ENCODE measurements around the gene BRI3BP.

Gene BRI3BP

DNA sequence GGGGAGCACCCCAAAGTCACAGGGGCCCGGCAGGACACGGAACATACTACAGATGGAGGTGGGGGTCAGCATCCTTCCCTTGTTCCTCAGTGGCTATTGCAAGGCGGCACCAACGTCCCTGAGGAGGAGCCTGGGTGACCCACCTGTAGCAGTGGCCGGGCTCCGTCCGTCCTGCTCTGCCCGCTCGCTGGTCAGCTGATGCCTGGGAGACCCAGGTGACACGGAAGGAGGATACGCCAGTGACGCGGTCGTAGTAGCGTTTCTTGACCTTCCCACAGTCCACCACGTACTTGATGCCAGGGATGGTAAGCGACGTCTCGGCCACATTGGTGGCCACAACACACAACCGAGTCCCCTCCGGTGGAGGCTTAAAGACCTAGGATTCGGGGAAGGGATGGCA lies 29.2 kb upstream of the BRI3BP start:
- no peak overlapping the region for H3K4me3 ChIP-seq (replicated peaks in 1 of 2; ENCODE audit: low read depth in 2 of 2, low read length in 2 of 2)
- no peak for DNase-seq (ENCODE audit: low read depth in 2 of 2)
- TF ChIP-seq, protein P1, sequence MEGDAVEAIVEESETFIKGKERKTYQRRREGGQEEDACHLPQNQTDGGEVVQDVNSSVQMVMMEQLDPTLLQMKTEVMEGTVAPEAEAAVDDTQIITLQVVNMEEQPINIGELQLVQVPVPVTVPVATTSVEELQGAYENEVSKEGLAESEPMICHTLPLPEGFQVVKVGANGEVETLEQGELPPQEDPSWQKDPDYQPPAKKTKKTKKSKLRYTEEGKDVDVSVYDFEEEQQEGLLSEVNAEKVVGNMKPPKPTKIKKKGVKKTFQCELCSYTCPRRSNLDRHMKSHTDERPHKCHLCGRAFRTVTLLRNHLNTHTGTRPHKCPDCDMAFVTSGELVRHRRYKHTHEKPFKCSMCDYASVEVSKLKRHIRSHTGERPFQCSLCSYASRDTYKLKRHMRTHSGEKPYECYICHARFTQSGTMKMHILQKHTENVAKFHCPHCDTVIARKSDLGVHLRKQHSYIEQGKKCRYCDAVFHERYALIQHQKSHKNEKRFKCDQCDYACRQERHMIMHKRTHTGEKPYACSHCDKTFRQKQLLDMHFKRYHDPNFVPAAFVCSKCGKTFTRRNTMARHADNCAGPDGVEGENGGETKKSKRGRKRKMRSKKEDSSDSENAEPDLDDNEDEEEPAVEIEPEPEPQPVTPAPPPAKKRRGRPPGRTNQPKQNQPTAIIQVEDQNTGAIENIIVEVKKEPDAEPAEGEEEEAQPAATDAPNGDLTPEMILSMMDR (IDR thresholded peaks at IDR 0.05; ENCODE audit: low read depth, low read length): no peak

- TF ChIP-seq, protein P1 (IDR thresholded peaks at IDR 0.05; ENCODE audit: low read depth, low read length): no peak
- H3K4me3 ChIP-seq (replicated peaks in 1 of 2; ENCODE audit: low read depth in 2 of 2, low read length in 2 of 2): no peak overlapping the region
- peak in 1 of 2 donors; percentile 8 for DNase-seq (ENCODE audit: low read depth in 2 of 2)
Measured at GRCh38 chr12:124964836-124965462, 28.5 kb upstream of the BRI3BP start.

DNA sequence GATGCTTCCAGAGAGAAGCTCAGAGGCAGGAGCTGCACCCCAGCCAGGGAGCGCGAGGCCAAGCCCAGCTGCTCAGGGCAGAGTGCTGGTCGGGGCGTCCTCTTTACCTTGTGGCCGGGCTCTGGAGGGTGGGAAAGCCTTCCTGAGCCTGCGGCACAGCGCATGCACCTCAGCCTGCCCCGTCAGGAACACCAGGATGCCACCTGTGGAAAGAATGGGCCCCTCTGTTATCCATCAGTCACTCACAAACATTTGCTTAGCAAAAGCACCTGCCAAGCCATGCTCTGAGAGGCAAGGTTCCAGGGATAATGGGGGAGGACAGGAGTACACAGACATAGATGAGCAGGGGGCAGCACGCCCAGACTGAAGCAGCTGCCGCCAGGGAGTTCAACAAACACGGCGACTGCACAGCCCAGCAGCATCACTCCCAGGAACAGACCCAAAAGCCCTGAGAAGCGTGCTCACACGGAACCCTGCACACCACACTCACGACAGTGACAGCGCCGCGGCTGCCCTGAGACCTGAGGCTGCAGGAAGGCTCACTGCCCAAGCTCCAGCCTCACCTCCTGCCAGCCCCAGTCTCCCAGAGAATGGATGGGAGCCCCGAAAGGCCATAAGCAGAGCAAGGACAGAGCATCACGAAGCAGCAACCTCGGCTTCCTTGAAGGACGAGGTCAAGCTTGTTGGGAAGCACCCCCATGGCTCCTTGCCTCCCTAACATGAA lies 26.3 kb upstream of the BRI3BP start:
- TF ChIP-seq, protein P1 (IDR thresholded peaks at IDR 0.05; ENCODE audit: low read depth, low read length): no peak
- no peak for DNase-seq (ENCODE audit: low read depth in 2 of 2)
- H3K4me3 ChIP-seq (replicated peaks in 1 of 2; ENCODE audit: low read depth in 2 of 2, low read length in 2 of 2): no peak overlapping the region

DNA sequence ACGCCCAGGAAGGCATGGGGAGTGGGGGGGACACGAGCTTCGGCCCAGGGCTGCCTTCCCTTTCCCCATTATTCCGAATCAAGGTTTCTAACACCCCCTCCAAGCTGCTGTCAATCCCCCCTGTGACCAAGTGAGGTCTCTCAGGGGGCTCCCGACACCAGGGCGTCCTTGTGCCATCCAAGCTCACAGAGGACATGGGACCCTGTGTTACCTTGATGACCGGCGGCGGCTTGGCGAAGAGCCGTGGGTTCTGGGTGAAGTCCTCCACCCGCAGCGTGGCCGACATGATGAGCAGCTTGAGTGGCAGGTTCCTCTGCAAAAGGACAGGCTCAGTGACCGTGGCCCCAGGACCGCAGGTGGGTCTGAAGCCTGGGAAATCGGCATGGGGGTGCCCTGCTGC lies 24.8 kb upstream of the BRI3BP start:
- DNase-seq (ENCODE audit: low read depth in 2 of 2): no peak
- TF ChIP-seq, protein P1 (IDR thresholded peaks at IDR 0.05; ENCODE audit: low read depth, low read length): no peak
- no peak overlapping the region for H3K4me3 ChIP-seq (replicated peaks in 1 of 2; ENCODE audit: low read depth in 2 of 2, low read length in 2 of 2)

- H3K4me3 ChIP-seq (replicated peaks in 1 of 2; ENCODE audit: low read depth in 2 of 2, low read length in 2 of 2): no peak overlapping the region
- DNase-seq (ENCODE audit: low read depth in 2 of 2): no peak
- TF ChIP-seq, protein P1 (IDR thresholded peaks at IDR 0.05; ENCODE audit: low read depth, low read length): no peak
Measured at GRCh38 chr12:124970647-124971402, 22.6 kb upstream of the BRI3BP start.

DNA sequence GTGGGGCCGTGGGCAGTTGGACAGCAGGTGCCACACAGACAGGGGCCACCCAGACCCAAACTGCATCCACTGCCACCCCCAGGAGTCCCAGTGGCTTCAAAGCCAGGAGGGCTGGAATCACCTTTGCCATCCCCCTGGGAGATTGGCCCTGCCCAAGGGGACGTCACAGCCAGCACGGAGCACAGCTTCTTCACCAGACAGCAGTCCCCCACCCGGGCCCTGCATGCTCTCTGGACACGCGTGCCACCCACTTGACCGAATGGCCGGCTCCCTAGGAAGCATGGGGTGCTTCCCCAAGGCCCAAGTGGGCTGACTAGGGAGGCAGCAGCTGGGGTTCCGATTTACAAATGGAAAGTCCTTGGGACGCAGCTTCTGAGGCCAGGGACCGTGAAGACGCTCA lies 21.8 kb upstream of the BRI3BP start:
- DNase-seq (ENCODE audit: low read depth in 2 of 2): no peak
- H3K4me3 ChIP-seq (replicated peaks in 1 of 2; ENCODE audit: low read depth in 2 of 2, low read length in 2 of 2): no peak overlapping the region
- TF ChIP-seq, protein P1 (IDR thresholded peaks at IDR 0.05; ENCODE audit: low read depth, low read length): no peak

All from cardiac fibroblast (primary cell).